Measurements from ENCODE around the gene ADAP1. TPM values are rescaled to one million over a fixed set of nuclear protein-coding genes. Genes with fewer than 3 reads are reported as not detected.
"Not testable (repeated sequence)": the region's sequence is repeated elsewhere in the genome, so short reads cannot be mapped to it uniquely, and the experiment has no call there.

Gene ADAP1
- total RNA-seq, 2 donors from 2014 or later = 4.2 to 7.7 TPM

DNA sequence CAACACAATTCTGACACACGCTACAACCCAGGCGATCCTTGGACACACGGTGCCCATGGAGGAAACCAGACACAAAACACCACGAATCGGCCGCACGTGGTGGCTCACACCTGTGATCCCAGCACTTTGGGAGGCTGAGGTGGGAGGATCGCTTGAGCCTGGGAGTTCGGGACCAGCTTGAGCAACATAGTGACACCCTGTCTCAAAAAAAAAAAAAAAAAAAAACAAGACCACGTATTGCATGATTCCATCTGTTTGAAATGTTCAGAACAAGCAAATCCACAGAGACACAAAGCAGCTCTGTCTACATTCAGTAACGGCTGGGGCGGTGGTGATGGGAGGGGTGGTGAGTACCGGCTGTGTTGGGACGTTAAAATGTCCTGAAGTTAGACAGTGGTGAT, 25.2 kb downstream of the ADAP1 start:
- no peak for DNase-seq (ENCODE audit: low spot score)
- Histone ChIP-seq H3K4me1 (peaks cover 0 to 16% of the 10 kb centered on the region in 2 donors), H3K27me3 (no peaks in the 10 kb centered on the region), H3K4me3 (no peak overlapping the region), H3K36me3 (no peaks in the 10 kb centered on the region), H3K9me3 (no peaks in the 10 kb centered on the region), H3K27ac (no peak overlapping the region)
- TF ChIP-seq, protein P1, sequence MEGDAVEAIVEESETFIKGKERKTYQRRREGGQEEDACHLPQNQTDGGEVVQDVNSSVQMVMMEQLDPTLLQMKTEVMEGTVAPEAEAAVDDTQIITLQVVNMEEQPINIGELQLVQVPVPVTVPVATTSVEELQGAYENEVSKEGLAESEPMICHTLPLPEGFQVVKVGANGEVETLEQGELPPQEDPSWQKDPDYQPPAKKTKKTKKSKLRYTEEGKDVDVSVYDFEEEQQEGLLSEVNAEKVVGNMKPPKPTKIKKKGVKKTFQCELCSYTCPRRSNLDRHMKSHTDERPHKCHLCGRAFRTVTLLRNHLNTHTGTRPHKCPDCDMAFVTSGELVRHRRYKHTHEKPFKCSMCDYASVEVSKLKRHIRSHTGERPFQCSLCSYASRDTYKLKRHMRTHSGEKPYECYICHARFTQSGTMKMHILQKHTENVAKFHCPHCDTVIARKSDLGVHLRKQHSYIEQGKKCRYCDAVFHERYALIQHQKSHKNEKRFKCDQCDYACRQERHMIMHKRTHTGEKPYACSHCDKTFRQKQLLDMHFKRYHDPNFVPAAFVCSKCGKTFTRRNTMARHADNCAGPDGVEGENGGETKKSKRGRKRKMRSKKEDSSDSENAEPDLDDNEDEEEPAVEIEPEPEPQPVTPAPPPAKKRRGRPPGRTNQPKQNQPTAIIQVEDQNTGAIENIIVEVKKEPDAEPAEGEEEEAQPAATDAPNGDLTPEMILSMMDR (IDR thresholded peaks at IDR 0.05) = no peak

DNA sequence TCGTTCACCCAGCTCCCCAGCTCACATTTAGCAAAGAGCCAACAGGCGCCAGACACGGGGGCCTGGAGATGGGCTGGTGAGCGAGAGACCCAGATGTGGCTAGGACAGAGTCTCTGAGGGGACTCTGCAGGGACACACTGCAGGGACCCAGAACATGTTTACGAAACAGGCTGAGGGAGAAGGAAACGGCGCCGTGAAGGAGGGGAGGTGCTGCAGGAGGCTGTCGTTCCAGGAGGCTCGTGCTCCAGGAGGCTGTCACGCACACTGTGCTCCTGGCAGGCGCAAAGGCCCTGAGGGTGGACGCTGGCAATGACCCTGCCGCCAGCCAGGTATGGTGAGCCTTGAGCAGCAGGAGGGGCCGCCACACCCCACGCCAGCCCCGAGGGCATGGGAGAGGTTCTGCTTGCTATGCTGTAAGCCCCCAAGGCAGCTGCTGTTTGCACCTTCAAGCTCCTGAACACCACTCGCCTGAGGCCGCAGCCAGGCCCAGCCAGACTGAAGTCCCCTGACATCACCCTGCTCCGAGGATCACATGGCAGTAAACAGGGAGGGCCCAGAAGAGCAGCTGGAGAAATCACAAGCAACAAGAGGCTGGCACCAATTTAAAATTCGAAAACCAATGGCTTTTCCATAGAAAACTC, 27.3 kb downstream of the ADAP1 start:
- Histone ChIP-seq H3K9me3 (no peaks in the 10 kb centered on the region), H3K4me1 (peaks cover 0 to 33% of the 10 kb centered on the region in 2 donors), H3K27me3 (no peaks in the 10 kb centered on the region), H3K4me3 (no peak overlapping the region), H3K36me3 (no peaks in the 10 kb centered on the region), H3K27ac (no peak overlapping the region)
- DNase-seq (ENCODE audit: low spot score) = no peak
- TF ChIP-seq, protein P1 (IDR thresholded peaks at IDR 0.05) = no peak

DNA sequence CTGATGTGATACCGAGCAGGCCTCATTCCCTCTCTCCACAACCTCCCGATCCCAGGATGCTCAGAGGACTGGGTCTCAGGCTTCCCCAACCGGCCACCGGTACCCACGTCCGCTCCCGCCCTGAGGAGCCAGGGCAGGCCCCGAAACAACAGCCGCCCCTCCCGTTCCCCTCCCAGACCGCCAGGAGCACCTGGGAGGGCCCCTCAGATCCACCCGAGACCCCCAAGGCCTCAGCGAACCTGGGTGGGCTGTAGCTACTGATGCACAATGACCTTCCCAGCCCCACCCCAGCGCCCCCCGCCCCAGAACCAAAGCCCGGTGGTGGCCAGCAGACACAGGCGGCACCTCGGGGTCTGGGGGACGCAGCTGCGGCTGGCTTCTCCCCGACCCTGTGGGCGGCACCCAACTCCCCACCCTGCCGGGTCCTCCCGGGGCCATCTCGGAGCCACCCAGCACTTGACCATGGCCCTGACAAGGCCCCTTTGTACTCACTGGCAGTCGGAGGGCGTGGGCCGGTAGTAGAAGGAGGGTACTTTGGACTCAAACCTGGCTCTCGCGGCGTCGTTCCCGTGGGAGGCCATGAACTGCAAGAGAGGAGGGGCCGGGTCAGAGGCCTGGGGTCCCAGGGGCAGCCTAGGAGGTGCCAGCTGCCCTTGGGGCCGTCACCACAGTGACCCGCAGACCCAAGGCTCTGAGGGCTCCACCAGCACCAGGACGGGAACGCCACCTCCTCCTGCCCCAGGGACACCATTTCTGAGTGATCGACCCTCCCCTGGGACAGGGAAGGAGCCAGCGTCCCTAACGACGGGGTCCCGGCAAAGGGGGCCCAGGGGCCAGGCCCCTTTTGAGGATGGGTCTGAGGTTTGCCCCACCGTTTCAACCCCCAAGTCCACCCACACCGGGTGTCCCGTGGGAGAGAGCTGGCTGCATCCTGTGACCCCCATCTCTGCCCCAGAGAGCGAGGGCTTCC, 28.1 kb downstream of the ADAP1 start:
- Histone ChIP-seq H3K4me3 (no peak overlapping the region), H3K27ac (no peak overlapping the region), H3K4me1 (peaks cover 0 to 33% of the 10 kb centered on the region in 2 donors), H3K9me3 (no peaks in the 10 kb centered on the region), H3K36me3 (no peaks in the 10 kb centered on the region), H3K27me3 (no peaks in the 10 kb centered on the region)
- DNase-seq (ENCODE audit: low spot score) = no peak
- TF ChIP-seq, protein P1 (IDR thresholded peaks at IDR 0.05) = no peak

DNA sequence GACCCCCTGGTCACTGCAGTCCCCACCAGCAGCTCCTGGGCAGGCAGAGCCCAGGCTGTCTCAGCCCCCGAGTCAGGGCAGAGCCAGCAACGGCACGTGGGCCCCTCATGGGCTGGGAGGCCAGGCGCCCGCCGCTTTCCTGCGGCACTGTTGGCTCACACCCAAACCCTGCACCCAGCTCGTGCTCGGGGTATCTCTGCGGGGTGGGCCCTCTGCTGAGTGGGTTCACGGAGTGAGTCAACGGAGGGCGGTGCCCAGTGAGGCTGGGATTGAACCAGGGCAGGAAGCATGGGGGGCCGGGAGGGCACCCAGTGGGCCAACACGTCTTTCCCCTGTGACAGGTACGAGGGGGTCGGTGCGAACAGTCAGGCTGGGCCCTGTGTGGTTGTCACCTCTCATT, 28.9 kb downstream of the ADAP1 start:
- no peak for DNase-seq (ENCODE audit: low spot score)
- no peaks in the 10 kb centered on the region for H3K36me3 ChIP-seq
- H3K9me3 ChIP-seq = no peaks in the 10 kb centered on the region
- H3K4me3 ChIP-seq = no peak overlapping the region
- TF ChIP-seq, protein P1 (IDR thresholded peaks at IDR 0.05) = no peak
- no peaks in the 10 kb centered on the region for H3K27me3 ChIP-seq
- no peak overlapping the region for H3K27ac ChIP-seq
- peaks cover 0 to 33% of the 10 kb centered on the region in 2 donors for H3K4me1 ChIP-seq

DNA sequence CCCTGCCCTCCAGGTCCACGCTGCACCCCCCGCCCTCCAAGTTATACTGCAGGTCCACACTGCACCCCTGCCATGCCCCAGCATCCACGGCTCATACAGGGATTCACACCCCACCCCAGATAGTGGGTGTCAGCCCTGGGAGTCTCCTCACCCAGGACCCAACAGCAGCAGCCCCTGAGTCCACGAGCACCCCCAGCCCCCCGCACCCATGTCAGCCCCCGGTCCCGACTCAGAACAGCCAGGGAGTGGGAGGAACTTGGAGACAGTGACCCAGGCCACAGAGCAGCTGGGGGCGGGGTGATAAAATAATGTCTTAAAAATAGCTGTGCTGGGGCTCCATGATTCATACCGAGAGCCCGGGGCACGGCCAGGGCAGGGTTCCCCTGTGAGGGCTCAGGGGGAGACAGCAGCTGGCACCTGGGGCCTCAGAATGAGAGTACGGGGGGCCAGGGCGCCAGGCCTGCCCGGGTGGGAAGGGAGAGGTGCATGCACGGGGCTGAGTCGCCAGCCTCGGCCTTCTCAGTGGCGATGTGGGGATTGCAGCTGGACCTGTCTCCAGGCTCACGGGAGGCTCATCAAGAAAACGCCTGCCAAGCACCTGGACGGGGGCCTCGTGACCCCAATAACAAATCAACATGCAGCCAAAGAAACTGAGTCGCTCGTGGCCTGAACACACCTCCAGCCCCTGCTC, 29.8 kb downstream of the ADAP1 start:
- no peak overlapping the region for H3K27ac ChIP-seq
- no peaks in the 10 kb centered on the region for H3K9me3 ChIP-seq
- TF ChIP-seq, protein P1 (IDR thresholded peaks at IDR 0.05) = no peak
- no peak overlapping the region for H3K4me3 ChIP-seq
- H3K36me3 ChIP-seq = no peaks in the 10 kb centered on the region
- H3K4me1 ChIP-seq = peaks cover 0 to 33% of the 10 kb centered on the region in 2 donors
- DNase-seq (ENCODE audit: low spot score) = no peak
- no peaks in the 10 kb centered on the region for H3K27me3 ChIP-seq

DNA sequence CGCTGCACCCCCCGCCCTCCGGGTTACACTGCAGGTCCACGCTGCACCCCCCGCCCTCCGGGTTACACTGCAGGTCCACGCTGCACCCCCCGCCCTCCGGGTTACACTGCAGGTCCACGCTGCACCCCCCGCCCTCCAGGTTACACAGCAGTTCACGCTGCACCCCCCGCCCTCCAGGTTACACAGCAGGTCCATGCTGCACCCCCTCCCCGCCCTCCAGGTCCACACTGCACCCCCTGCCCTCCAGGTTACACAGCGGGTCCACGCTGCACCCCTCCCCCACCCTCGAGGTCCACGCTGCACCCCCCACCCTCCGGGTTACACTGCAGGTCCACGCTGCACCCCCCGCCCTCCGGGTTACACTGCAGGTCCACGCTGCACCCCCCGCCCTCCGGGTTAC, 30.4 kb downstream of the ADAP1 start:
- H3K9me3 ChIP-seq; H3K27ac ChIP-seq; H3K27me3 ChIP-seq; H3K4me3 ChIP-seq; H3K36me3 ChIP-seq; DNase-seq (ENCODE audit: low spot score): not testable (repeated sequence)
- peaks cover 0 to 33% of the 10 kb centered on the region in 2 donors for H3K4me1 ChIP-seq

Data from right atrium auricular region (tissue), 2 donors.